NCI-H2196 (cell line): ENCODE data around the gene IPPK.

Source experiments
- DNase-seq: peaks from one replicate; lab custom pipeline; 2025; ENCODE audit not compliant: unreplicated experiment; lab: John Stamatoyannopoulos, UW

Gene IPPK

GRCh38 chr9:92616199-92616641, 53.7 kb downstream of the IPPK start:
- no peak for DNase-seq

GRCh38 chr9:92615790-92616189, 54.1 kb downstream of the IPPK start:
- no peak for DNase-seq

GRCh38 chr9:92614763-92615461, 55.0 kb downstream of the IPPK start:
- DNase-seq = no peak

- DNase-seq = no peak
Measured at GRCh38 chr9:92614123-92614510, 55.8 kb downstream of the IPPK start.

GRCh38 chr9:92613268-92614122, 56.4 kb downstream of the IPPK start:
- no peak for DNase-seq

GRCh38 chr9:92612816-92613215, 57.1 kb downstream of the IPPK start:
- no peak for DNase-seq

- DNase-seq = no peak
Measured at GRCh38 chr9:92612292-92612691, 57.6 kb downstream of the IPPK start.

GRCh38 chr9:92611621-92612285, 58.2 kb downstream of the IPPK start:
- peak; percentile 7 for DNase-seq

GRCh38 chr9:92610470-92611420, 59.2 kb downstream of the IPPK start:
- no peak for DNase-seq

GRCh38 chr9:92608909-92609445, 61.0 kb downstream of the IPPK start:
- DNase-seq = no peak

GRCh38 chr9:92608241-92608908, 61.6 kb downstream of the IPPK start:
- no peak for DNase-seq

- DNase-seq = peak; percentile 36
Measured at GRCh38 chr9:92607773-92608172, 62.2 kb downstream of the IPPK start.

- DNase-seq = peak; percentile 31
Measured at GRCh38 chr9:92607088-92607487, 62.8 kb downstream of the IPPK start.

- no peak for DNase-seq
Measured at GRCh38 chr9:92605224-92605623, 64.7 kb downstream of the IPPK start.

- no peak for DNase-seq
Measured at GRCh38 chr9:92603990-92604389, 65.9 kb downstream of the IPPK start.

GRCh38 chr9:92603100-92603499, 66.8 kb downstream of the IPPK start:
- DNase-seq = no peak

GRCh38 chr9:92602413-92602812, 67.5 kb downstream of the IPPK start:
- no peak for DNase-seq

GRCh38 chr9:92601451-92601850, 68.5 kb downstream of the IPPK start:
- DNase-seq = no peak

- no peak for DNase-seq
Measured at GRCh38 chr9:92600462-92601261, 69.3 kb downstream of the IPPK start.
